8988T (cell line): ENCODE measurements around the gene STRA6.
"Not testable (repeated sequence)": the region's sequence is repeated elsewhere in the genome, so short reads cannot be mapped to it uniquely, and the experiment has no call there.

Source experiments
- DNase-seq: peaks from one replicate; pipeline ENCODE4 v3.0.0; 2011

STRA6 gene

GRCh38 chr15:74179983-74180880 is 22.4 kb downstream of the STRA6 start:
- DNase-seq: no peak

- no peak for DNase-seq
Measured at GRCh38 chr15:74179101-74179841, 23.3 kb downstream of the STRA6 start.

DNA sequence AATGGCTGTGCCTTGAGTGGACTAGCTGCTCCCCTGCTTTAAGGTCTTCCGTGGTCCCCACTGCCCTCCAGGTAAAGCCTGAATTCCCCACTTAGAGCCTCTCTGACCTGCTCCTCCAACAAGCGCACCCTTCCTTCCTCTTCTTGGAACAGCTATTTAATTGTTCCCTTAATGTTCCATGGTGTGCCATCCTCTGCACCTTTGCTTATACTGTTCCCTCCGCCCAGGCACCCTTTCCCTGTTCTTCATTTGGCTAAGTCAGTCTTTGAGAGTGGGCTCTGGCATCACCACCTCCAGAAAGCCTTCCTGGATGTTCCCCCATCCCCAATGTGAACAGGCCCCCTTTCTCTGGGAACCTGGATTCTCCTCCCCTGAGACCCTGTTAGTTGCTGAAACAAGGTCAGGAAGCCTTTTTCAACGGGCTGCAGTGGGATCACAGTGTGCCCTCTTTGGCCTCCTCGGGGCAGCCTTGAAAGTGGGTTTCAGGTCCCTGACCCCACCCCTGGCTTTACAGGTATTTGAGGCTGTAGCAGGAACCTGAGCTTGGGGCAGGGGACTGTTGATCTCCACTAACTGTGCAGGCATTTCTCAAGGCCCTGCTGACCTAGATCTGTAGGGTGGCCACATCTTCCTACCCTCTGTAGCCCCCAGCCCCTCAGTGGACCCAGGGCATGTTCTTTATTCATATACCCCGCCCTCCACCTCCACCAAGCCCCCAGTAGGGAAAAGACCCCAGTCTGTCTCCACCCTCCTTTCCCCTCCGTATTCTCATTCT is 24.1 kb downstream of the STRA6 start:
- no peak for DNase-seq

GRCh38 chr15:74176262-74177214 is 26.0 kb downstream of the STRA6 start:
- no peak for DNase-seq

GRCh38 chr15:74175271-74176191 is 27.1 kb downstream of the STRA6 start:
- no peak for DNase-seq

DNA sequence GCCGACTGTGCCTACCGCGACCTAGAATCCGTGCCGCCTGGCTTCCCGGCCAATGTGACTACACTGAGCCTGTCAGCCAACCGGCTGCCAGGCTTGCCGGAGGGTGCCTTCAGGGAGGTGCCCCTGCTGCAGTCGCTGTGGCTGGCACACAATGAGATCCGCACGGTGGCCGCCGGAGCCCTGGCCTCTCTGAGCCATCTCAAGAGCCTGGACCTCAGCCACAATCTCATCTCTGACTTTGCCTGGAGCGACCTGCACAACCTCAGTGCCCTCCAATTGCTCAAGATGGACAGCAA is 27.7 kb downstream of the STRA6 start:
- DNase-seq: no peak

GRCh38 chr15:74174219-74174957 is 28.2 kb downstream of the STRA6 start:
- no peak for DNase-seq

DNA sequence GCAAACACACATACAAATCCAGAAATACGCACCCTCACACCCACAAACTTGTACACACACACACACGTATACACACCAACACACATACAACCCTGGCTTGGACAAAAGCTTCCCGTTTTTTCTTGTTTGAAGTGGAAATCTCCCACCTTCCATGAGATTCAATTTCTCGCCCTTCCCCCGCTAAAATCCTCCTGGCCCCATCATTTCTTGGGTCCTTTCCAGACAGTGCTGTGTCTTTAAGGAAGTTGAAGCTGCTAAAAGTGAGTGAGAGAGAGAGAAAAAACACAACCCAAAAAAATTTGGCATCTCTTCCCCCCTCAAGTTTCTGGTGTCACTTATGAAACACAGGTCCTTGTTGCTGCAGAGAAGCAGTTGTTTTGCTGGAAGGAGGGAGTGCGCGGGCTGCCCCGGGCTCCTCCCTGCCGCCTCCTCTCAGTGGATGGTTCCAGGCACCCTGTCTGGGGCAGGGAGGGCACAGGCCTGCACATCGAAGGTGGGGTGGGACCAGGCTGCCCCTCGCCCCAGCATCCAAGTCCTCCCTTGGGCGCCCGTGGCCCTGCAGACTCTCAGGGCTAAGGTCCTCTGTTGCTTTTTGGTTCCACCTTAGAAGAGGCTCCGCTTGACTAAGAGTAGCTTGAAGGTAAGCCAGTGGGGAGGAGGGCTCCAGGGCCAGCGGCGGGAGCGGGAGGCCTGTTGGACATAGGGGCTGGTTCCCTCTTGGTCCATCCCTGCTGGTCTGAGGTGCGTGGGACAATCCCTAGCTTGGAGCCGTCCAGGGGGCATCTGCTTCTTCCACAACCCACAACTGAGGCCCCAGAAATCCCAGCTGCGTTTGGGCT is 29.0 kb downstream of the STRA6 start, which contains the start of gene ISLR:
ISLR (plus strand) TSS at position 331 of the 839 bp plus-strand sequence. CDS start 1,149 bp downstream, outside the sequence.
- no peak for DNase-seq

GRCh38 chr15:74172701-74173379 is 29.7 kb downstream of the STRA6 start:
- DNase-seq: no peak

DNA sequence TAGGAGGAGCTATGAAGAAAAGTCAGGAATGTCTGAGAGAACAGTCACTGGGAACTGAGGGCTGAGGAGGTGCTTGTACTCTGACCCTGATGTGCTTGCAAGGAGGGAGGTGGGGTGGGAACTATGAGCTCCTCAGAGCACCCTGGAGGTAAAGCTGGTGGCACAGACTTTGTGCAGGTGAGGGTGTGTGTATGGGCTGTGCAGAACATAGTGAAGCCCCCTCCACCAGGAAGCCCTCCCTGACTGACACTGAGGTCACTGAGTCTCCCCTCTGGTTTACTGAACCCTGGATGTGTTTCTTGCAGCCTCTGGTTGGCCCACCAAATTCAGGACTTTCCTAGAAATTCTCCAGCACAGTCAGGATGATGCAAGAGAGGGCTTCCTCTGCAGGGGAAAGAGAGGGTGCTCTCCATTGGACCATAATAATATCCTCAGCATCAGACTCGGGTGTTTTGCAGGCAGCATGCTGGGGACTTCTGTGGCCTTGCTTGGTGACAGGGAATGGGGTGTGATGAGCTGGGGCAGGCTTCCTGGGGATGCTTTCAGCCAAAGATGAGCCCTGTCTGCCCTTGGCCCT is 30.5 kb downstream of the STRA6 start:
- DNase-seq: no peak

GRCh38 chr15:74170875-74171578 is 31.6 kb downstream of the STRA6 start:
- DNase-seq: no peak

GRCh38 chr15:74170071-74170844 is 32.3 kb downstream of the STRA6 start:
- DNase-seq: no peak

DNA sequence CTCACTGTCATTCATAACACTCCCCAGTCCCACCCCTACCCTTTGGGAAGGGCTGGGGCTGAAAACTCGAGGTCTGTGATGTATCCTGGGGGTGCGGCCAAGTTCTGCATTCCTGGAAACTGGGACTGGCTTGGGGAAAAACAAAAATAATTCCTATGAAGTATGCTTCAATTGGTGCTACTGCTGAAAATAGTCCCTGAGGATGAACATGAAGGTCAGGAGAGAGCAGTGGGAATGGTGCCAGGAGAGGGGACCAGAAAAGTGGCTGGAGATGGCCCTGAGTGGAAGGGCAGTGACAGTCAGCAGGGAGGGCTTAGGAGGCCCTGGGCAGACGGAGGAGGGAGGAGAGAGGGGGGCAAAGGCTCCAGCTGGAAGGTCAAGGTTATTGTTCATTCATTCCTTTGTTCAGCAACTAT is 33.9 kb downstream of the STRA6 start:
- DNase-seq: no peak

DNA sequence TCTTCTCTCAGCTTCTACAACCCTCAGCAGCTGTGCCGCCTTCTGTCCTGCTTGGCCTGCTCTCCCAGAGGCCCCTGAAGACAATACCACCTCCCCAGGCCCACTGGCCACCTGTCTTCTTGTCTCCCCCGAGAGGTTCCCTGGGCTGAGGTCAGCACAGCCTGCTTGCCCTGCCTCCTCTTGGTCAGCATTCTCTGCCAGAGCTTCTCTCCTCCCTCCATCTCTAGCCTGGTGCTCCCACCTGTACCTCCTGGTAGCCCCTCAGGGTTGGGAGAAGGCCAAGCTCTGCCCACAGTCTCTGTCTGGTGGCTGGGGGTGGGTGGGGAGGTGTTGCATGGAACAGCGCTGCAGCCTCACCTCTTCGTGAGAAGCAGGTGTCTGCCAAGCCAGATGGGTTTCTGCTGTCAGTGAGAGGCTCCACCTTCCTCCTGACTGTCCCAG is 34.7 kb downstream of the STRA6 start:
- DNase-seq: no peak

DNA sequence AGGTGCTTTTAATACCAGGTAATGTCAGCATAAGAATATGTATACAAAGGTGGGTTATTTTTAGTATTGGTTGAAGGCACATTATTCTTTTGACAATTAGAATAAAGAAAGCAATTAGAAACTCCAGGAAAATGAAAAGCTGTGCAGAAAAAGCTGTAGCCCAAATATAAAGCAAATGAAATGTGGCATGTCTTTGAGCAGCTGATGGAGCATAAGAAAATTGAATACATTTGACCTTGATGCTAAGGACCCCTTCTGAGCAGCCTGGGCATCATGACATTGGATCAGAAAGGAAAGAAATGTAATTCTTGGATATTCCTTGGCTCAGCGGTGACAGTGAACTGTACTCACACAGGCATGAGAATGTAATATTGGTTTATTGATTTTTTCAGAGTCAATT is 37.1 kb downstream of the STRA6 start:
- no peak for DNase-seq

GRCh38 chr15:74162195-74162536 is 40.4 kb downstream of the STRA6 start:
- not testable (repeated sequence) for DNase-seq

GRCh38 chr15:74160390-74160789 is 42.2 kb downstream of the STRA6 start:
- DNase-seq: not testable (repeated sequence)
